ENCODE results near the gene PLD1.
"Not testable (repeated sequence)": the region's sequence is repeated elsewhere in the genome, so short reads cannot be mapped to it uniquely, and the experiment has no call there.

Gene PLD1

DNA sequence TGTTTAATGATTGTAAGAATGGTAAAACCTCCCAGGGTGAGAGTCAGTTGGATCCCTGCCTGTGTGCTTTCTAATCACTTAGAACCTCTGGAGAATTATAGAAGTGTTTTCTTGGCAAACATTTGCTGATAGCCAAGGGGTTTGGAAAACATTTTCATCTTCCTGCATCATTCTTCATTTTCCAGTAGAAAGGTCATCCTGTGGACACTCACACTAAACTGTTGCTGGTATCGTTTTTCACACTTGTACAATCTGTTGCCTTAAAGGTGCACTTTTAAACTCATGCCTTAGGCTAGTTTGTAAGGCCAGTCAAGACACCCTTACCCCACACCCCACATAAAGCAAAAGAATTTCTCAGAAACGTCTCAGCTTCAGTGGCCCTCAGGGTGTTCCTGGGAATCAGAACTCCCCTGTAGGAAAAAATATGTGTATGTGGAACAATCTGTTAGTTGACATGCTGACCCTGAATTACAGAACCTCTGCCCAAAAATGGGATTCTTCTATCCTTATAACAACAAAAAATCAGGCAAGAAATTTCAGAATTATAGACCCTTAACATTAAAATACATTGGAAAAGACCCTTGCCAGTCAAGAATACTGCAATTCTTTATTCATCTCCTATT lies 5.8 kb upstream of the PLD1 start:
- no peak for DNase-seq

GRCh38 chr3:171814662-171815061 lies 4.4 kb upstream of the PLD1 start:
- DNase-seq: not testable (repeated sequence)

DNA sequence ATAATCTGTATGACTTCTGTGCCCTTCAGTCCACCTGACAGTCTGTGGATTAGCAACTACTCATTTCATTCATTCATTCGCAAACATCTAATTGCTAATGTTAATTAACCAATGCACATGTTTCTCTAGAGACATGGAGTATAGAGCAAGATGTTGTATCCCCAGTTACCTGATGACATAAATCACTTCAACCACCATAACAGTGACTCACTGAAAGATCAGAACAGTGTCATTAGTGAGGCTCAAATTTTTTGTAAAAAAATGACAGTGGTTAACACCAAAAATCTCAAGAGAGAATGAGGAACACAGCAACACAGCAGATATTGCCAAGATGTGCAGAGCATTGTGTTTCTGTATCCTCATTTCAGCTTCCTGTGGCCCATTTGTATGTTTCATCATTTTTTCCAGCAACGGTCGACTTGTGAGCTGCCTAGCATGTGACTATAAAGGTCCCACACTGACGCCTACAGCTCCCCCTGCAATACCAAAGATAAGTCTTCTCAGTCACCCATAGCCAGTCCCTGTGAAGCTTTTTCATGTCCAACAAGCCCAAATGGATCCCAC lies 3.7 kb upstream of the PLD1 start:
- no peak for DNase-seq

DNA sequence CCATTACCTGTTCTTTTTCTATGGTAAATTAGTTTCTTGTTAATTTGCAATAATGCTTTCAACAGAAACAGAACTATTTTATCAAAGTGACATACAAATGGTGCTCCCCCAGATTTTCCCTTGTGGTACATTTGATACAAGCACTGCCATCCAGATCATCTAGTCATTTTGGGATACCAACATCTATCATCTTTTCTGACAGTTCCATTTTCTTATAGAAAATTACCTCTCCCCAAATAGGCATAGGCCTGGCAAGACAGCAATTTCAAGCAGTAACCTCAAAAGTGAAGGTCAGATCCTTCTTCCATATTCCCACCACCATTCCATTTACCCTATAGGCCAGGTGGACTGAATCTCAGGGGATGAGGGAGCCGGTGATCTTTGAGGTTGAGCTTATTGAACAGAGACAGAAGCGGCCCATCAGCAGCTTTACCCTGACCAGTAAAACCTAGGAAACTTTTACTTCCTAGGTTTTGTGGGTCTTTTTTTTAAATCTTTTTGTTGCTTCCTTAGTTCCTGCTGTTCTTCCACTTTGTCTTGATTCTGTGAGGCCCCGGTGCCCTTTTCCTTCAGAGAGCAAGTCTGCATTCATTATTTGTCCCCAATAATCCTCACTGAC lies 3.1 kb upstream of the PLD1 start:
- no peak for DNase-seq

DNA sequence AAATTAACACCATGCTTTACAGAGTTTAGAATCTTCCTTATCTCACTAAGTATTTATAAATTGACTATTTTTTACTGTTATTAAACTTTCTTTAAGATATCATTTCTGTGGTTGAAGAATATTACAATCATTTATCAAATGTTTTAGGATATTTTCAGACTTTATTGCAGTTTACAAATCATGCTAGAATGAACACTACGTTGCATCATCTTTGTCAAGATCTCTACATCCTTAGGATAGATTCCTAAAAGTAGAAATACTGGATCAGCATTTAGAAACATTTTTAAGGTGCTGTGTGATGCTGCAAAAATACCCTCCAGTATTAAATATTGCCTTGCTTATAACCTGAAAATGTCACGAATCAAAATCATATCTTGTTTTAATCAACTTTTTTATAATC lies 2.5 kb upstream of the PLD1 start:
- DNase-seq: no peak

- no peak for DNase-seq
These were observed 1.6 kb upstream of the PLD1 start for GRCh38 chr3:171811913-171812335.

DNA sequence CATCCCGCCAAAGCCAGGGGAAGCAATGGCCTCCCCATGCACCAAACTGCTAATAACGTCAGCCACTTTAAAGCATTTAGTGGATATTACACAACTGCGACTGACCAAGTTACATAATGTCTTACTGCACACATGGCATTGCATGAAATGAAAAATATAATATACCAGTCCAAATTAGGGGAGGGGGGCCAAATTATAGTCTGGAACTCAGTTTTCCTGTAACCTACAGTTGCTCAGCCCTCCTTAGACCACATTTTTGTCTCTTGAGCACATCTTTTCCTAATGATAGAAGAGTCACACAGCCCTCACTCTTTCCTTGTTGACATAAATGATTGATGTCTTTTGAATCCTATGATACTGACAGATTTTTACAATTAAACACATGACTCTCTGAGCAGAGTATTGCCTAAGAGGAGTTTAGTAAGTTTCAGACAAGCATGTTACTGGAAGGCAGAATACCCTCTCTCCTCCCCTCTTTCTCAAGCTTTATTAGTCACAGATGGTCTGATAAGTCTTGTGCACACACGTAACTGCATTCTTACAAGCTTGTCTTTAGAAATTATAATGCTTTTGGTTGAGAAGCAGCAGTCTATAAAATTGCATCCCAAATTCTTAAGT lies 1.1 kb upstream of the PLD1 start:
- DNase-seq: no peak

GRCh38 chr3:171810629-171811294 lies 479 bp upstream of the PLD1 start:
- DNase-seq: no peak

GRCh38 chr3:171809611-171809860 lies 747 bp downstream of the PLD1 start:
- no peak for DNase-seq

- DNase-seq: no peak
These were observed 2.5 kb downstream of the PLD1 start for GRCh38 chr3:171807806-171808205.

DNA sequence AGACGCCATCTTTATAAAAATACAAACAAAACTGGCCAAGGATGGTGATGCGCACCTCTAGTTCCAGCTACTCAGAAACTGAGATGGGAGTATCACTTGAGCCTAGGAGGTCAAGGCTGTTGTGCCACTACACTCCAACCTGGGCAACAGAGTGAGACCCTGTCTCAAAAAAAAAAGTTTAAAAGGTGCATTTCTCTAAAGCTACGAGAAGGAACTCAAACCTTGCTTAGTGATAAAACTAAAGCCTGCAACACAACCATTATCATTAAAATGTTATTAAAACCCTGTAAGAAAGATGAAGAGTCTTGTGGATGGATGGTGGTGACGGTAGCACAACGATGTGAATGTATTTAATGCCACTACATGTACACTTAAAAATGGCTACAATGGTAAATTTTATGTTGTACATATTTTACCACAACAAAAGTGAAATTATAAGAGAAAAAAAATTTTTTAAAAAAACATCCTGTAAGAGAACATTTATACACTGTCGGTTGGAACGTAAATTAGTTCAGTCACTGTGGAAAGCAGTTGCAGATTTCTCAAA lies 3.1 kb downstream of the PLD1 start:
- no peak for DNase-seq

GRCh38 chr3:171806200-171807128 lies 3.8 kb downstream of the PLD1 start:
- DNase-seq: no peak

GRCh38 chr3:171805687-171806086 lies 4.6 kb downstream of the PLD1 start:
- no peak for DNase-seq

GRCh38 chr3:171804618-171805389 lies 5.5 kb downstream of the PLD1 start:
- no peak for DNase-seq

- no peak for DNase-seq
These were observed 7.2 kb downstream of the PLD1 start for GRCh38 chr3:171803044-171803443.

GRCh38 chr3:171802590-171802956 lies 7.7 kb downstream of the PLD1 start:
- DNase-seq: no peak

GRCh38 chr3:171801738-171802589 lies 8.3 kb downstream of the PLD1 start:
- no peak for DNase-seq

DNA sequence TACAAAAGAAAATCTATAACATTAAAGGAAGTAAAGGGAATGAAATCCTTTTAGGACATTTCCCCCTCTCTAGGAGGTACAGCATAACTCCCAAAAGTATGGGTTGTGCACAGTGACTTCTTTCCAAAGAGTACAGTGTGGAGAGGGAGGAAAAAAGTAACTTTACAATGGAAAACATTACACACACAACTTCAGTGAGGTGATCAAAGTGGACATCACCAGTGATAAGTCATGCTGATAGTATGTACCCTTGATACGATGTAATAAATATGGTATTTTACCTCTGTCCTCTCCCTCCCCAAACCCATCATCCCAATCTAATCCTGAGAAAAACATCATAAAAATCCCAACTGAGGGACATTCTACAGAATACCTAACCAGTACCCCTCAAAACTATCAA lies 10.8 kb downstream of the PLD1 start:
- no peak for DNase-seq

DNA sequence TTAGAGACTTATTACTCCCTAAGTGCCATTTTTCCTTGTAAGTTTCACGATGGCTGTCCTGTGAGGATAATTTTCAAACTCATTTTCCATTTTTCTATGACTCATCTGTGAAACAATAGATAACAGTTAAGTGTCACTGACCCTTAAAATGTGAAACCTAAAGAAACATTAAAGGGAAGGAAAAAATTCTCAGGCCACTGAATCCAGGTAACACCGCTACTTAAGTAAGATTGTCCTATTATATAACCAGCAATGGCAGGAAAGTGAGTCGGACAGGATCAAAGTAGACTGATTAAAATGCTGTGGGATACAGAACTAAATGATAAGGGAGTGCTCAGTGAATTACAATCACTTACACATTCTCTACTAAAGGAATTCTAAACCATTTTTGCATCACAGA lies 12.4 kb downstream of the PLD1 start:
- no peak for DNase-seq

DNA sequence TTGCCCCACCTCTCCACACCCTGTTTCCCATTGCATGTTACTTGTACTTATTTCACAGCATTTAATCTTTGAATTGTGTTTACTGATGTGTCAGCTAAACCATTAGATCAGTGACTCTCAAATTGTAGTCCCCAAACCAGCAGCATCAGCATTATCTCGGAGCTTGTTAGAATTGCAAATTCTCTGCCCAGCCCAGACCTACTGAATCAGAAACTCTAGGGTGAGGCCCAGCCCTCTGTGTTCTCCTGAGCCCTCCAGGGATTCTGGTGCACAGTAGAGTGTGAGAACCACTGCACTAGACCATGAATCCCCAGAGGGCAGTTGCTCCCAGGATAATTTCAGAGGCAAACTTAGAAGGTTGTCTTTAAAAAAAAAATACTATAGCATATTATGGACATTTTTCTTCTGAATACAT lies 13.0 kb downstream of the PLD1 start:
- no peak for DNase-seq

Data from activated CD4-positive, CD25-positive, alpha-beta regulatory T cell treated with anti-CD3 and anti-CD28 coated beads, Interleukin-2, amount 50 U/mL, for 72 hours (primary cell).